ENCODE measurements around the gene ICAM1. TPM values are rescaled to one million over a fixed set of nuclear protein-coding genes. Genes with fewer than 3 reads are reported as not detected.
"Not testable (repeated sequence)": the region's sequence is repeated elsewhere in the genome, so short reads cannot be mapped to it uniquely, and the experiment has no call there.

Gene ICAM1
- total and polyA plus RNA-seq, 7 experiments from 2014 or later = 1.2 to 47.2 (median 4.2) TPM

DNA sequence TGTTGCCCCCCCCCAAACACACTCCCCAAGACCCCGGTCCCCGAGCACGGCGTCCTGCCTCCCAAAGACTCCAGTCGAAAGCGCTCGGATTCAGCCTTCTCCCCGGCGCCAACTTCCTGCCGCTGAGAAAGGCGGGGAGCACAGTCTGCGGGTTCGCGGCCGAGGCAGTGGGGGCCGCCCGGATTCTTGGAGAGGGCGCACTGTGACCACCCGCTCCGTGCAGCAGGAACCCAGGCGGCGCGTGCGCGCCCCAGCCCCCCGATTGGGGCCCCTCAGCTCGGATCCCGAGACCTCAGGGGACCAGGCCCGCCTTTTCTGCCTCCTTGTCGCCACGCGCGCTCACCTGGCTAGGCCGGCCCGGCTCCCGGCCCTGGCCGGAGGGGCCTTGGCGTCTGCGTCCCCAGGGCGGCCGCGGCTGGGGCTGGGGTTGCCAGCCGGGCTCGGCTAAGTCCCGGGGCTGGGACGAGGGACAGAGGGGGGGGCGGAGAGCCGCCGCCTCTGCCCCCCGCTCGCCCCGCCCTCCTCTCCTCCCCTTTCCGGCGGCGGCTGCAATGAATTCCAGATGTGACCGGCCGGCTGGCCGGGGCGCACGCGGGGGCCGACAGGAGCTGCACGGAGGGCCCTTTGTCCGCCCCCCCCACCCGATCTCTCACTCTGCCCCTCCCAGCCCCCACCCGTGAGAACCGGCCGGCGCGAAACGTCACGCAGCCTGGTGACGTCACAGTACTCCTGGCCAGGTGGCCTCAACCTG is 39.9 kb upstream of the ICAM1 start, which contains the start of gene S1PR2:
Gene S1PR2 (minus strand): TSS at position 471 of the 751 bp plus-strand sequence. CDS start 6,426 bp downstream, outside the sequence.
- H3K4me3 Mint-ChIP-seq = peak within 1 kb of the TSS; percentile 79 to 94 (median 88)
- ATAC-seq (peak; percentile 60), DNase-seq (peak; percentile 47 to 79 (median 56))
- Histone ChIP-seq H3K36me3 (ENCODE audit: control insufficient read depth in 2 of 3, insufficient read depth in 3 of 3, low read length in 3 of 3) (peaks cover 0 to 9% (median 0%) of the 10 kb centered on the region in 3 experiments), H3K27ac (ENCODE audit: low read depth, low read length) (peak within 1 kb of the TSS; percentile 94), H3K4me3 (ENCODE audit: low read length) (peak within 1 kb of the TSS; percentile 81), H3K27me3 (ENCODE audit: control insufficient read depth in 2 of 2, insufficient read depth in 2 of 2, low read length in 2 of 2) (no peaks in the 10 kb centered on the region), H3K9me3 (ENCODE audit: control insufficient read depth in 2 of 3, low read length in 3 of 3) (no peaks in the 10 kb centered on the region), H3K4me1 (ENCODE audit: control insufficient read depth in 2 of 2, insufficient read depth in 2 of 2, low read length in 2 of 2) (peaks cover 16 to 17% of the 10 kb centered on the region in 2 donors)
- H3K9me3 Mint-ChIP-seq = no peaks in the 10 kb centered on the region
- intact Hi-C loops (cut with micrococcal nuclease) = loop anchor here (1.0 to 2.0 kb wide), 2 partner anchors 36 to 37 kb away; partner anchors contain the start of gene DNMT1 (in 2 of the 2)
- no peaks in the 10 kb centered on the region for H3K27me3 Mint-ChIP-seq
- ChIA-PET CTCF (interaction anchor here (8.0 kb wide), 1 partner anchor 19 kb away, joined by 52 read pairs; the partner anchor contains the start of gene MRPL4), POLR2A (interaction anchor here (1.0 to 1.3 kb wide), 3 partner anchors 18 to 48 kb away, joined by 3 to 10 read pairs (median 4); partner anchors contain the start of gene MRPL4)
- H3K4me1 Mint-ChIP-seq = peaks cover 7 to 37% (median 24%) of the 10 kb centered on the region in 7 donors
- H3K27ac Mint-ChIP-seq = peak within 1 kb of the TSS; percentile 80 to 89 (median 83)
- no peaks in the 10 kb centered on the region for H3K36me3 Mint-ChIP-seq

DNA sequence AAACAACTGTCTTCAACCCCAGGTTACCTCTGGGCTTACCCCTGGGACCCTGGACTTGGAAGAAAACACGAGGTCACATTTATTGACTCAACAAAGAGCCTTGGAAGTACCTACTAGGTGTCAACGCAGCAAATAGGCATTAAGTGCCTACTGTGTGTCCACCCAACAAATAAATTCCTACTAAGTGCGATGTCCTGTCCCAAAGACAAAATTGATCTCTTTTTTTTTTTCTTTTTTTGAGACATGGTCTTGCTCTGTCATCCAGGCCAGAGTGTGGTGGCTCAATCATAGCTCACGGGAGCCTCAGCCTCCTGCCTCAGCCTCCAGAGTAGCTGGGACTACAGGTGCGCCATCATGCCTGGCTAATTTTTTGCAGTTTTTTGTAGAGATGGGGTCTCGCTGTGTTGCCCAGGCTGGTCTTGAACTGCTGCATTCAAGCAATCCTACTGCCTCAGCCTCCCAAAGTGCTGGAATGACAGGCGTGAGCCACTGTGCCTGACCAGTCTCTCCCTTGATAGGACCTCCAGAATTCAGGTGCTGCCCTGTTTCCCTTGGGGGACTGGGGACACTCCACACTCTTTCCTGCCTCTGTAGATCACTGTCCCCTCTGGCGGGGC is 39.2 kb upstream of the ICAM1 start:
- no peaks in the 10 kb centered on the region for H3K27me3 Mint-ChIP-seq
- Histone ChIP-seq H3K36me3 (ENCODE audit: control insufficient read depth in 2 of 3, insufficient read depth in 3 of 3, low read length in 3 of 3) (peaks cover 0 to 9% (median 0%) of the 10 kb centered on the region in 3 experiments), H3K27ac (ENCODE audit: low read depth, low read length) (peak overlapping the region; percentile 94), H3K4me1 (ENCODE audit: control insufficient read depth in 2 of 2, insufficient read depth in 2 of 2, low read length in 2 of 2) (peaks cover 22% of the 10 kb centered on the region in 2 donors), H3K4me3 (ENCODE audit: low read length) (peak overlapping the region; percentile 81), H3K27me3 (ENCODE audit: control insufficient read depth in 2 of 2, insufficient read depth in 2 of 2, low read length in 2 of 2) (no peaks in the 10 kb centered on the region), H3K9me3 (ENCODE audit: control insufficient read depth in 2 of 3, low read length in 3 of 3) (no peaks in the 10 kb centered on the region)
- DNase-seq (no peak), ATAC-seq (no peak)
- intact Hi-C loops (cut with micrococcal nuclease) = loop anchor here (1.0 to 2.0 kb wide), 2 partner anchors 37 kb away; partner anchors contain the start of gene DNMT1 (in 2 of the 2)
- POLR2A ChIA-PET = interaction anchor here (0.6 to 1.3 kb wide), 3 partner anchors 18 to 111 kb away, joined by 3 to 10 read pairs (median 4); no protein-coding TSS in a partner anchor
- H3K9me3 Mint-ChIP-seq = no peaks in the 10 kb centered on the region
- CTCF ChIA-PET = interaction anchor here (8.0 kb wide), 1 partner anchor 19 kb away, joined by 52 read pairs; the partner anchor contains the start of gene MRPL4
- H3K4me1 Mint-ChIP-seq = peaks cover 13 to 39% (median 28%) of the 10 kb centered on the region in 7 donors
- H3K4me3 Mint-ChIP-seq = peak overlapping the region; percentile 70 to 94 (median 82)
- H3K27ac Mint-ChIP-seq = peak overlapping the region; percentile 58 to 89 (median 83)
- peaks cover 0 to 3% (median 0%) of the 10 kb centered on the region in 5 donors for H3K36me3 Mint-ChIP-seq

- H3K27me3 ChIP-seq (ENCODE audit: control insufficient read depth in 2 of 2, insufficient read depth in 2 of 2, low read length in 2 of 2) = no peaks in the 10 kb centered on the region
- DNase-seq = no peak
- peak overlapping the region in 3 of 9 donors; percentile 37 to 78 (median 38) for H3K27ac Mint-ChIP-seq
- no peaks in the 10 kb centered on the region for H3K9me3 Mint-ChIP-seq
- H3K27ac ChIP-seq (ENCODE audit: low read depth, low read length) = no peak overlapping the region
- no peaks in the 10 kb centered on the region for H3K27me3 Mint-ChIP-seq
- CTCF ChIA-PET = interaction anchor here (0.6 to 8.0 kb wide), 3 partner anchors 11 to 344 kb away, joined by 3 to 52 read pairs (median 5); partner anchors contain the start of gene MRPL4
- POLR2A ChIA-PET = no interaction called here
- intact Hi-C loops (cut with micrococcal nuclease) = no loop called here
- ATAC-seq = no peak
- no peak overlapping the region for H3K4me3 ChIP-seq (ENCODE audit: low read length)
- H3K4me1 ChIP-seq (ENCODE audit: control insufficient read depth in 2 of 2, insufficient read depth in 2 of 2, low read length in 2 of 2) = peaks cover 19 to 22% of the 10 kb centered on the region in 2 donors
- H3K36me3 Mint-ChIP-seq = peaks cover 0 to 3% (median 0%) of the 10 kb centered on the region in 5 donors
- H3K4me1 Mint-ChIP-seq = peaks cover 13 to 44% (median 30%) of the 10 kb centered on the region in 7 donors
- no peaks in the 10 kb centered on the region for H3K9me3 ChIP-seq (ENCODE audit: control insufficient read depth in 2 of 3, low read length in 3 of 3)
- H3K4me3 Mint-ChIP-seq = peak overlapping the region in 1 of 10 donors; percentile 38
- H3K36me3 ChIP-seq (ENCODE audit: control insufficient read depth in 2 of 3, insufficient read depth in 3 of 3, low read length in 3 of 3) = peaks cover 0 to 9% (median 0%) of the 10 kb centered on the region in 3 experiments
These were observed 37.0 kb upstream of the ICAM1 start for GRCh38 chr19:10233946-10234345.

- no peaks in the 10 kb centered on the region for H3K27me3 Mint-ChIP-seq
- Histone ChIP-seq H3K4me3 (ENCODE audit: low read length) (no peak overlapping the region), H3K36me3 (ENCODE audit: control insufficient read depth in 2 of 3, insufficient read depth in 3 of 3, low read length in 3 of 3) (peaks cover 0 to 9% (median 0%) of the 10 kb centered on the region in 3 experiments), H3K27me3 (ENCODE audit: control insufficient read depth in 2 of 2, insufficient read depth in 2 of 2, low read length in 2 of 2) (no peaks in the 10 kb centered on the region), H3K4me1 (ENCODE audit: control insufficient read depth in 2 of 2, insufficient read depth in 2 of 2, low read length in 2 of 2) (peaks cover 11 to 14% of the 10 kb centered on the region in 2 donors), H3K9me3 (ENCODE audit: control insufficient read depth in 2 of 3, low read length in 3 of 3) (no peaks in the 10 kb centered on the region), H3K27ac (ENCODE audit: low read depth, low read length) (no peak overlapping the region)
- no peaks in the 10 kb centered on the region for H3K9me3 Mint-ChIP-seq
- ChIA-PET CTCF (interaction anchor here (0.6 to 8.0 kb wide), 3 partner anchors 15 to 276 kb away, joined by 3 to 52 read pairs (median 4); partner anchors contain the start of gene MRPL4), POLR2A (interaction anchor here (0.7 kb wide), 1 partner anchor 64 kb away, joined by 3 read pairs; no protein-coding TSS in a partner anchor)
- ATAC-seq (no peak), DNase-seq (no peak)
- peaks cover 0 to 3% (median 0%) of the 10 kb centered on the region in 5 donors for H3K36me3 Mint-ChIP-seq
- H3K27ac Mint-ChIP-seq = peak overlapping the region; percentile 14 to 99 (median 96)
- peak overlapping the region in 8 of 10 donors; percentile 25 to 92 (median 75) for H3K4me3 Mint-ChIP-seq
- H3K4me1 Mint-ChIP-seq = peaks cover 6 to 35% (median 22%) of the 10 kb centered on the region in 7 donors
- intact Hi-C loops (cut with micrococcal nuclease) = no loop called here
These were observed 35.9 kb upstream of the ICAM1 start for GRCh38 chr19:10235003-10235402.

- H3K27me3 Mint-ChIP-seq; H3K36me3 ChIP-seq (ENCODE audit: control insufficient read depth in 2 of 3, insufficient read depth in 3 of 3, low read length in 3 of 3); H3K27me3 ChIP-seq (ENCODE audit: control insufficient read depth in 2 of 2, insufficient read depth in 2 of 2, low read length in 2 of 2); H3K9me3 ChIP-seq (ENCODE audit: control insufficient read depth in 2 of 3, low read length in 3 of 3); H3K4me3 ChIP-seq (ENCODE audit: low read length); ATAC-seq; DNase-seq; H3K9me3 Mint-ChIP-seq; H3K36me3 Mint-ChIP-seq; intact Hi-C loops (cut with micrococcal nuclease): not testable (repeated sequence)
- peaks cover 10 to 14% of the 10 kb centered on the region in 2 donors for H3K4me1 ChIP-seq (ENCODE audit: control insufficient read depth in 2 of 2, insufficient read depth in 2 of 2, low read length in 2 of 2)
- peak overlapping the region; percentile 86 to 99 (median 96) for H3K27ac Mint-ChIP-seq
- H3K27ac ChIP-seq (ENCODE audit: low read depth, low read length) = peak overlapping the region; percentile 78
- ChIA-PET CTCF (interaction anchor here (0.6 to 8.0 kb wide), 3 partner anchors 15 to 92 kb away, joined by 3 to 52 read pairs (median 3); partner anchors contain the start of gene MRPL4), POLR2A (interaction anchor here (0.7 to 1.7 kb wide), 9 partner anchors 9 to 129 kb away, joined by 3 to 9 read pairs (median 3); partner anchors contain the start of genes MRPL4 and PPAN)
- H3K4me1 Mint-ChIP-seq = peaks cover 6 to 35% (median 21%) of the 10 kb centered on the region in 7 donors
- peak overlapping the region in 8 of 10 donors; percentile 25 to 92 (median 86) for H3K4me3 Mint-ChIP-seq
These were observed 35.5 kb upstream of the ICAM1 start for GRCh38 chr19:10235409-10235808.

DNA sequence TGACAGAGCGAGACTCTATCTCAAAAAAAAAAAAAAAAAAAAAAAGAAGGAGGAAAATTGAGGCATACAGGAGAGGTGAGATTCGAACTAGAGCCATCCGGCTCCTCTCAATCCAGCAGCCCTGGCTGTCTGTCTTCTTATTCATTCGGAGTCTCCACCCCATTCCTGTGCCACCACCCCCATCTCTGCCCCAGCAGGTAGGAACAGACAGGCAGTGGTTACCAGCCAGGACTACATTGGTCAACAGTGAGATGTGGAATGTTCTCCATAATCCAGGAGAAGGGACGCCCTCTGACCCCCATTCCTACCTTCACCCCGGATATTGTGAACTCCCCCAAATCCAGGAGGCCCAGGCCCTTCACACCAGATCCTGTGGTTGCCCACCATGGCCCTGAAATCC is 33.2 kb upstream of the ICAM1 start:
- Histone ChIP-seq H3K27me3 (ENCODE audit: control insufficient read depth in 2 of 2, insufficient read depth in 2 of 2, low read length in 2 of 2) (no peaks in the 10 kb centered on the region), H3K36me3 (ENCODE audit: control insufficient read depth in 2 of 3, insufficient read depth in 3 of 3, low read length in 3 of 3) (no peaks in the 10 kb centered on the region), H3K4me3 (ENCODE audit: low read length) (no peak overlapping the region), H3K4me1 (ENCODE audit: control insufficient read depth in 2 of 2, insufficient read depth in 2 of 2, low read length in 2 of 2) (peaks cover 10 to 14% of the 10 kb centered on the region in 2 donors), H3K27ac (ENCODE audit: low read depth, low read length) (no peak overlapping the region), H3K9me3 (ENCODE audit: control insufficient read depth in 2 of 3, low read length in 3 of 3) (no peaks in the 10 kb centered on the region)
- H3K27me3 Mint-ChIP-seq = no peaks in the 10 kb centered on the region
- intact Hi-C loops (cut with micrococcal nuclease) = loop anchor here in 1 of 2 donors (2.0 kb wide), 2 partner anchors 19 to 95 kb away; no protein-coding TSS in a partner anchor
- ATAC-seq (no peak), DNase-seq (no peak)
- CTCF ChIA-PET = interaction anchor here (8.0 kb wide), 1 partner anchor 13 kb away, joined by 52 read pairs; the partner anchor contains the start of gene MRPL4
- POLR2A ChIA-PET = no interaction called here
- H3K4me3 Mint-ChIP-seq = peak overlapping the region in 2 of 10 donors; percentile 13 to 29
- peaks cover 6 to 27% (median 17%) of the 10 kb centered on the region in 7 donors for H3K4me1 Mint-ChIP-seq
- H3K9me3 Mint-ChIP-seq = no peaks in the 10 kb centered on the region
- H3K36me3 Mint-ChIP-seq = peaks cover 0 to 3% (median 0%) of the 10 kb centered on the region in 5 donors
- H3K27ac Mint-ChIP-seq = peak overlapping the region in 1 of 9 donors; percentile 34

Data from naive thymus-derived CD4-positive, alpha-beta T cell (primary cell).